T-helper 17 cell (primary cell): ENCODE results near the gene FXYD4. TPM values are rescaled to one million over a fixed set of nuclear protein-coding genes. Genes with fewer than 3 reads are reported as not detected.
A peak's percentile ranks its signal among the peaks of the same experiment; 100 is the strongest.

Experiments
- ATAC-seq: fragments of 150-1000 bp; cut with Tn5 transposase; 2 replicates; pipeline ENCODE4 v1.10.0; 2021; ENCODE audit warnings: mild to moderate bottlenecking, moderate library complexity
- DNase-seq, 3 donors: peaks; one replicate each; pipeline versions ENCODE4 v3.0.0 to v3.0.0-alpha.2; 2020 to 2021
- H3K9me3 ChIP-seq: one replicate; pipeline ENCODE4 v1.7.0; 2013; ENCODE audit warnings: low read length, mild to moderate bottlenecking; ENCODE audit not compliant: control insufficient read depth, poor library complexity, severe bottlenecking
- H3K27ac Mint-ChIP-seq: one replicate; pipeline ENCODE4 v1.8.0; 2022; ENCODE audit warnings: mild to moderate bottlenecking, moderate library complexity, mixed read lengths
- H3K27me3 Mint-ChIP-seq: one replicate; pipeline ENCODE4 v1.8.0; 2022; ENCODE audit warnings: mixed read lengths
- H3K36me3 Mint-ChIP-seq: one replicate; pipeline ENCODE4 v1.8.0; 2022; ENCODE audit warnings: low read depth, mixed read lengths
- H3K4me1 Mint-ChIP-seq: one replicate; pipeline ENCODE4 v1.8.0; 2022; ENCODE audit warnings: mild to moderate bottlenecking, mixed read lengths
- H3K4me3 Mint-ChIP-seq: one replicate; pipeline ENCODE4 v1.8.0; 2022; ENCODE audit warnings: mild to moderate bottlenecking, moderate library complexity, mixed read lengths
- total RNA-seq, 4 donors: library from RNA in 2 of 4; stranded (reverse) in 2 of 4; gene quantifications; one replicate each; pipeline ENCODE4 v1.2.3 and lab custom pipeline; 2022 to 2026

FXYD4 gene
- total RNA-seq, 2 donors from 2014 or later, result not detected

- Mint-ChIP-seq H3K27ac (no peak overlapping the region), H3K36me3 (no peaks in the 10 kb centered on the region), H3K4me3 (peak overlapping the region; percentile 74), H3K4me1 (peaks cover 16% of the 10 kb centered on the region), H3K27me3 (peaks cover 13% of the 10 kb centered on the region)
- no peak for ATAC-seq
- DNase-seq, result no peak
- H3K9me3 ChIP-seq, result no peaks in the 10 kb centered on the region
These were observed 20.8 kb upstream of the FXYD4 start for GRCh38 chr10:43350686-43351085.

- DNase-seq, result no peak
- Mint-ChIP-seq H3K4me3 (no peak overlapping the region), H3K27ac (no peak overlapping the region), H3K36me3 (no peaks in the 10 kb centered on the region), H3K4me1 (peaks cover 20% of the 10 kb centered on the region), H3K27me3 (peaks cover 13% of the 10 kb centered on the region)
- no peak for ATAC-seq
- H3K9me3 ChIP-seq, result no peaks in the 10 kb centered on the region
These were observed 20.1 kb upstream of the FXYD4 start for GRCh38 chr10:43351301-43351700.

GRCh38 chr10:43352951-43353350 lies 18.5 kb upstream of the FXYD4 start:
- Mint-ChIP-seq H3K4me1 (peaks cover 18% of the 10 kb centered on the region), H3K27ac (peak overlapping the region; percentile 34), H3K36me3 (no peaks in the 10 kb centered on the region), H3K4me3 (no peak overlapping the region), H3K27me3 (peaks cover 13% of the 10 kb centered on the region)
- H3K9me3 ChIP-seq, result no peaks in the 10 kb centered on the region
- ATAC-seq (no peak), DNase-seq (no peak)

- DNase-seq (no peak), ATAC-seq (no peak)
- H3K9me3 ChIP-seq, result no peaks in the 10 kb centered on the region
- H3K4me3 Mint-ChIP-seq, result no peak overlapping the region
- peaks cover 9% of the 10 kb centered on the region for H3K27me3 Mint-ChIP-seq
- H3K36me3 Mint-ChIP-seq, result no peaks in the 10 kb centered on the region
- H3K4me1 Mint-ChIP-seq, result peaks cover 11% of the 10 kb centered on the region
- peak overlapping the region; percentile 53 for H3K27ac Mint-ChIP-seq
These were observed 17.7 kb upstream of the FXYD4 start for GRCh38 chr10:43353495-43354329.

- ATAC-seq, result no peak
- no peaks in the 10 kb centered on the region for H3K9me3 ChIP-seq
- H3K27ac Mint-ChIP-seq, result no peak overlapping the region
- peaks cover 8% of the 10 kb centered on the region for H3K27me3 Mint-ChIP-seq
- DNase-seq, result no peak
- no peaks in the 10 kb centered on the region for H3K36me3 Mint-ChIP-seq
- no peak overlapping the region for H3K4me3 Mint-ChIP-seq
- H3K4me1 Mint-ChIP-seq, result peaks cover 10% of the 10 kb centered on the region
These were observed 17.2 kb upstream of the FXYD4 start for GRCh38 chr10:43354330-43354635.

DNA sequence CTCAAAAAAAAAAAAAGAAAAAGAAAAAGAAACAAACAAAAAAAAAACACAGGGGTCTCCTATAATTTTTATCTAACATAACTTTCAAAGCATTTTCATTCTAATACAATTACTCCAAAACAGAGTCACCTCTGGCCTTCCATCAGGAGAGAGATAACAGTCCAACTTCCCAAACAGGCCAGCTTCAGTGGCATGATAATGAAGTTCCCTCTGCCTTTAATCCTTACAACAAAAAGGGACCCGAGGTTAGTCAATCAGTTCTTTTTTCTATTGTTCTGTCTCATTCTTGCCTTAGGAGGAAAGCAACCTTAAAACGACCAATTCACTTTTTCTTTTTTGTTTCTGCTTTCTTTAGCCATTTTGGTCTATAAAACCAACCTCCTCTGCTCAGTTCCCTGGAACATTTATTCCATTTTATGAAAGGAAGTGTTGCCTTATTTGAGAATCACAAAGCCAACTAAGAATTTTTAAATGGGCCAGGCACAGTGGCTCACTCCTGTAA lies 16.5 kb upstream of the FXYD4 start:
- Mint-ChIP-seq H3K4me1 (peaks cover 10% of the 10 kb centered on the region), H3K36me3 (no peaks in the 10 kb centered on the region), H3K27ac (peak overlapping the region; percentile 74), H3K4me3 (no peak overlapping the region), H3K27me3 (peaks cover 8% of the 10 kb centered on the region)
- ATAC-seq, result no peak
- no peak for DNase-seq
- no peaks in the 10 kb centered on the region for H3K9me3 ChIP-seq

- peaks cover 11% of the 10 kb centered on the region for H3K4me1 Mint-ChIP-seq
- ATAC-seq, result no peak
- peaks cover 1% of the 10 kb centered on the region for H3K27me3 Mint-ChIP-seq
- peak overlapping the region; percentile 74 for H3K27ac Mint-ChIP-seq
- peak overlapping the region; percentile 12 for H3K4me3 Mint-ChIP-seq
- no peak for DNase-seq
- H3K36me3 Mint-ChIP-seq, result no peaks in the 10 kb centered on the region
- no peaks in the 10 kb centered on the region for H3K9me3 ChIP-seq
These were observed 15.6 kb upstream of the FXYD4 start for GRCh38 chr10:43355749-43356371.

GRCh38 chr10:43360086-43360485 lies 11.3 kb upstream of the FXYD4 start:
- H3K36me3 Mint-ChIP-seq, result no peaks in the 10 kb centered on the region
- H3K27me3 Mint-ChIP-seq, result no peaks in the 10 kb centered on the region
- H3K27ac Mint-ChIP-seq, result peak overlapping the region; percentile 95
- DNase-seq (no peak), ATAC-seq (no peak)
- H3K9me3 ChIP-seq, result no peaks in the 10 kb centered on the region
- peak overlapping the region; percentile 49 for H3K4me3 Mint-ChIP-seq
- H3K4me1 Mint-ChIP-seq, result peaks cover 27% of the 10 kb centered on the region

DNA sequence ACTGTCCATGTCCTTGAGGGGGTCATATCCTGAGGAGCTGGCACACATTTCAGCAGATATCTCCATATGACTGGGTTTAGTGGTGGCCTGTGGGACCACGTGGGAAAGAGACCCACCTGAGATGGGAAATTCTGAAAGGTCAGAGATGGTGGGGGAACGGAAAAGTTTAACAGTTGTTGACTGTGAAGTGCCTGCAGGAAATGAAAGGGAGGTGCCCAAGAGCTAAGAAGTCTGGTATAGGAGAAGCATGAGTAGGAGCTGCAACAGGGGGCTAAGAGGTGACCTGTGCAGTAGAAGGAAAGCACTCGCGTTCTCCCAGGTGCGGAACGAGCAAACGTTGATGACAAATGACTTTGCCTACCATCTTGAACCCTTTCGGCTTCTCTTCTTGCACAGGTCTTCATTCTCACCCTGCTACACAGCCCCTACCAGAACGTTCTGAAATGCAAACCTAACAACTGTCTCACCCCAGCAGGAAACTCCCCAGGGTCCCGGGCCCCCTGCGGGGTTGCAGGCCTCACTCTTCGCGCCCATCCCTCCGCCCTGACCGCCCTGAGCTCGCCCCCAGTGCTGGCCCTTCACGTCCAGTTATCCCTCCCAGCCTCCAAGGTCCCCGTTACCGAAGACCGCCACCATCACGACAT lies 9.8 kb upstream of the FXYD4 start:
- ATAC-seq (peak; percentile 16), DNase-seq (no peak)
- H3K4me3 Mint-ChIP-seq, result peak overlapping the region; percentile 94
- no peaks in the 10 kb centered on the region for H3K9me3 ChIP-seq
- peaks cover 22% of the 10 kb centered on the region for H3K4me1 Mint-ChIP-seq
- no peaks in the 10 kb centered on the region for H3K36me3 Mint-ChIP-seq
- no peaks in the 10 kb centered on the region for H3K27me3 Mint-ChIP-seq
- peak overlapping the region; percentile 95 for H3K27ac Mint-ChIP-seq

- no peaks in the 10 kb centered on the region for H3K9me3 ChIP-seq
- Mint-ChIP-seq H3K4me3 (peak overlapping the region; percentile 94), H3K27ac (peak overlapping the region; percentile 95), H3K27me3 (no peaks in the 10 kb centered on the region), H3K4me1 (peaks cover 22% of the 10 kb centered on the region), H3K36me3 (no peaks in the 10 kb centered on the region)
- DNase-seq, result peak; percentile 95 to 98 (median 97)
- peak; percentile 98 for ATAC-seq
These were observed 9.1 kb upstream of the FXYD4 start for GRCh38 chr10:43362191-43362839.

DNA sequence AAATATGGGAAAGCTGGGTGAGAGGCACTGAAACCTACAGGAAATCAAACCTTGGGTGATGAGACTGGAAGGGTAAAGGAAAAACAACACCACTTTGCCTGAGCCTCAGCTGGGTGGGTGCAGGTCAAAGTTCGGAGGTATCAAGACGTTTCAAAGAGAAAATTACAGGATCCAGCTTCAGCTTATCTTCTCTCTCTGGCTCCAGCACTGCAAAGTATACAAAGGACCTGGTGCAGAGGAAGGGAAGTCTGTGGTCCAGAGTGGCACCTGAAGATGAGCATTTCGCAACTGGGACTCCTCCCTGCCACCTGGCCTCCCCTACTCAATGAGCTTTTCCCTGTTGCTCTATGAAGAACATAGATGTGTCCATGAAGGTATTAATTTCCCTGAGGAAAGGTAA lies 6.4 kb upstream of the FXYD4 start:
- H3K4me3 Mint-ChIP-seq, result no peak overlapping the region
- H3K27ac Mint-ChIP-seq, result no peak overlapping the region
- ATAC-seq (no peak), DNase-seq (no peak)
- H3K9me3 ChIP-seq, result no peaks in the 10 kb centered on the region
- no peaks in the 10 kb centered on the region for H3K27me3 Mint-ChIP-seq
- H3K4me1 Mint-ChIP-seq, result peaks cover 23% of the 10 kb centered on the region
- H3K36me3 Mint-ChIP-seq, result no peaks in the 10 kb centered on the region

- peaks cover 12% of the 10 kb centered on the region for H3K4me1 Mint-ChIP-seq
- no peaks in the 10 kb centered on the region for H3K36me3 Mint-ChIP-seq
- H3K27ac Mint-ChIP-seq, result no peak overlapping the region
- no peaks in the 10 kb centered on the region for H3K27me3 Mint-ChIP-seq
- no peaks in the 10 kb centered on the region for H3K9me3 ChIP-seq
- DNase-seq, result no peak
- ATAC-seq, result no peak
- H3K4me3 Mint-ChIP-seq, result no peak overlapping the region
These were observed 1.5 kb upstream of the FXYD4 start for GRCh38 chr10:43369921-43370320.

GRCh38 chr10:43370671-43371215 lies 693 bp upstream of the FXYD4 start:
- no peaks in the 10 kb centered on the region for H3K27me3 Mint-ChIP-seq
- no peak for ATAC-seq

More at GRCh38 chr10:43370671-43371215, 693 bp upstream of the FXYD4 start:
- Mint-ChIP-seq H3K27ac (no peak overlapping the region), H3K4me1 (peaks cover 12% of the 10 kb centered on the region), H3K36me3 (no peaks in the 10 kb centered on the region), H3K4me3 (no peak overlapping the region)
- no peaks in the 10 kb centered on the region for H3K9me3 ChIP-seq
- DNase-seq, result no peak
